NCI-H146 (cell line): Measurements from ENCODE around the gene CXXC4.
A peak's percentile ranks its signal among the peaks of the same experiment; 100 is the strongest.

Experiments
- DNase-seq: peaks from one replicate; lab custom pipeline; 2025; lab: John Stamatoyannopoulos, UW

Gene CXXC4

DNA sequence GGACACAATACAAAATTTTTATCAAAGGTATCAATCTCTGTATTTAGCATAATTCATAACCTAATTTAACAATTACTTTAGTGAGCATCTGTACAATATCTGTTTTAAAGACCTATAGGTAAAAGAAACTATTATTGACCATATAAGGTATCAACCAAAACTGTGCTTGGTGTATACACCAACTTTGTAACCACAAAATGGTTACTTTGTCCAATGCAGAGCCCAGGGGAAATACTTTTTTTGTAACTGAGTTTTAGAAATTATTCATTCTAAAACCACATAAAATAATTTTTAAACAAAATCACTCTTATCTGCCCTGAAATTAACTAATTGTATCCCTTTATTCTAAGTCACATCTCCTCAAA, 5.0 kb downstream of the CXXC4 start:
- no peak for DNase-seq

DNA sequence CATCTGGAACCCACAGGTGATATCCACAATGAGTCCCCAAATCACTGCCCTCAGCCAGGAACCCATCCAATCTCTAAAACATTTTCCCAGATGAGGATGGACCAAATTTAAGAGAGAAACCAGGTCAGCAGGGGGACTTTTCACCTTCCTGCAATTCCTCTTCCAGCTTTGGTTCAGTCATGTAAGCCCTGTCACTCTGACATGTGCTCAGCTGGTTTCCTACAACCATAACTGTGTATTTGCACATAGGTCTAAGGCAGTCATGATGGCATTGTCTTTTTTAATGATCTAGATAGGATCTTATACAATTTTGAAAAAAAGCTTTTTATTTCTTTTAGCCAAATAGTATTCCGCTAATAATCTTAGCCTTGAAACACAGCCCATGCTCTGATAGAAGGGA, 6.5 kb downstream of the CXXC4 start:
- DNase-seq, result no peak

DNA sequence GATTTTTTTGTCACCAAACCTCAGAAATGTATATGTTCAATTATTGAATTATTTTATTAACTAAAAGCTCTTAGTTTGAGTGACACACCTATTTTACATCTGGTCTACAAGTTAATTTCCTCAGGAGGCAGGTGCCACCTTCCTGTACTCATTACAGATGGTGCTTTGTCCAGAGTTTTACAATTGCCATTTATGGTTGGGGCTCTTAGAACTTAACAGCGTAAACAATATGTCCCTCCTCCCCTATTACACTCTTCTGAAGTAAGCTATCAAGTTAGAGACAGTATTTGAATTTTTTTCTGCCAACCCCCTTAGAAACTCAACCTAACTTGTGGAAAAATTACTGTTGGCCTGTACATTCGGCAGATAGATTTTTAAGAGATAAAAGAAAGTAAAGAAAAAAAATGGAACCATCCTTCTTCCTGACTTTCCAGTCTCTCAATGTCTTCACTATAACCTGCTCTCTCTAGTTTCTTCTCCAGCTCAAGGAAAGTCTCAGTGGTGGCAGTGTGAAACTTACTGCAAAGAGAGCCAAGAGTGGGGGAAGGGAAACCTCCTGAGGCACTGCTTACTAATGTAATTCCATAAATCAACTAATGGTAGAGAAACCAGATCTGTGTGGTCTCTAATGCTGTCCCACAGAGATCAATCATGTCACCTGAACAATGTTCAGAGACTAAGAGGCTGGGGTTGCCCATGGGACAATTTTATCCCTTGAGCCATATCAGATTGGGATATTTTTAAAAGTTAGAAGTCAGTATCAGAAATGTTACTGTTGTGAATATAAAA, 7.8 kb downstream of the CXXC4 start:
- peak; percentile 2 for DNase-seq

GRCh38 chr4:104475652-104476051, 19.0 kb downstream of the CXXC4 start:
- DNase-seq, result peak; percentile 20

DNA sequence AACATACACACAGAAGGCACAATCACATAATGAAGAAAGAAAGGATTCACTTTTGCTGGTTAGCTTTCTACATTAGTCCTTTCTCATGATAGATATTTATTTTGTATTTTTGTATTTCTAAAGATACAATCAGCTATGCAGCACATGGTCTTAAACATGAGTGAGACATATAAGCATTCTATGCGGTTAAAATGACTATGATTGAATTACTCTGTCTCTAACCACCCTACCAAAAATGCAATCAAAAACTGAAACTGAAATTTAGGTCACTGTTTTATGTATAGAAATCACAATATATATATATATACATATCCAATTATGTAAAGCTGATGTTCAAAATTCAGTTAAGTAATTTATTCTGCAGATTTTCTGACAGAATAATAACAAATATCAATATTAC, 21.9 kb downstream of the CXXC4 start:
- DNase-seq, result no peak

- DNase-seq, result peak; percentile 25
Observed at GRCh38 chr4:104470770-104471169, 23.9 kb downstream of the CXXC4 start.

DNA sequence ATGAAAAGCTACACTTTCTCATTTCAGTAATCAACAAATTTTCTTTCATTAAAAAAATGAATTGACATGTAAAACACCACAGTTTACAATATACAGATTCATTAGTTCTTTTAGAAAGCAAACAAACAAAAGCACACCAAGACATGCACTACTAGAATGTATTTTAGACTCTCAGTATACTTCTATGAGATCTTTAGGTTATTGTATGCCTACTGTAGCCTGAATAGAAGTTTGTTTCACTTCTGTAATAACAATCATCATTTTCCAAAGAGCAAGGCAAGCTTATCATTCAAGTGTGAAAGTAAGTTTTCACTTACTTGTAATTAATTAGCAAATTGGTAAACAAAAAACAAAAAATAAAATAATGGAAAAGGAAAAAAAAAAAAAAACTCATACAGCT, 24.9 kb downstream of the CXXC4 start:
- no peak for DNase-seq

DNA sequence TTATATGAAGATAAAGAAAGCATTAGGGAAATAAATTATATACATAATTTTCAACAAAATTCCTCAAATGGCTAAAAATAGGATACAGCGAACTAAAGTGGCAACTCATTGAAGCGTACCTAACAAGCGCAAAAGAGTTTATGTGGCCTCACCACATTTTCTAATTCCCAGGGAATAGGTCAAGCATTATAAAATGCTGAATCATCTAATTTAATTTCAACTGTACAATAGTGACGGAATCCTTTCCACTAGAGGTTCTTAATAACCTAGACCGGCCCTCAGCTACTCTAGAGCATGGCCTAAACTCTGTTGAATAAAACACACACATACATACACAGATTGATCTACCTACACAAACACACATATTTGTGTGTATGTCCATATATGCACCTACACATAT, 29.1 kb downstream of the CXXC4 start:
- no peak for DNase-seq

DNA sequence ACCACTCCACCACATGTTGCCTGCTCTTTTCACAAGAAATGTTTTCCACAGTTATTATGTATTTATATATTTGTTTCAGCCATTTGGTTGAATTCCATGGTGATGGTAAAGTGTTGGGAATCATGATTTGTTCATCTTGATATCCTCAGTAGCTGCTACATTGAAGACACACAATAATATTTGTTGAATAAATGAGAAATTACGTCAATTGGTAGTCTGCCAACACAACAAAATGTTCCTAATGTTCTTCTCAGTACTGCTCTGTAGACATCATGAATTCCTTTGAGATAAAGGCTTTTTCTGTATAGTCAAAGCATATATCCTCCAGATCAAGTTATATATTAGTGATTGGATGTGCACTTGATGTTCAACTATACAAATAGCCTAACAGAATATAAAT, 29.5 kb downstream of the CXXC4 start:
- no peak for DNase-seq

- DNase-seq, result no peak
Observed at GRCh38 chr4:104462641-104463040, 32.1 kb downstream of the CXXC4 start.

- DNase-seq, result no peak
Observed at GRCh38 chr4:104457308-104457981, 37.2 kb downstream of the CXXC4 start.

DNA sequence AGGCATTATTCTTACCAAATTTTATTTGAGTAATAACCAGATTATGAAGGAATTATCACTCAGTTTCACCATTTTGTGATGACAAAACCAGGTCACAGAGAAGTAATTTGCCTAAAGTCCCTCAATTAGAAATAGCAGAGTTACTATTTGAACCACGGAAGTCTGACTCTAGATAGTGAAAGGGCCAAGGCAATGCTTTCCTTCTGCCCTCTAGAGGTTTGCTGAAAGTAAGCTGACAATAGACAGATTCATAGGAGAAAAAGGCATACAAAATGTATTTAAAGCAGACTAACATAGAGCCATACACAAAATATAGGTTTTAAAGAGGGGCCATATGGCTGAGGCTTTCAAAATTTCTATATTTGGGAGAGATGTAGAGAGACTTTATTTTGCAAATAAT, 43.1 kb downstream of the CXXC4 start:
- no peak for DNase-seq

- no peak for DNase-seq
Observed at GRCh38 chr4:104449537-104449936, 45.2 kb downstream of the CXXC4 start.

- DNase-seq, result no peak
Observed at GRCh38 chr4:104447294-104447693, 47.4 kb downstream of the CXXC4 start.

DNA sequence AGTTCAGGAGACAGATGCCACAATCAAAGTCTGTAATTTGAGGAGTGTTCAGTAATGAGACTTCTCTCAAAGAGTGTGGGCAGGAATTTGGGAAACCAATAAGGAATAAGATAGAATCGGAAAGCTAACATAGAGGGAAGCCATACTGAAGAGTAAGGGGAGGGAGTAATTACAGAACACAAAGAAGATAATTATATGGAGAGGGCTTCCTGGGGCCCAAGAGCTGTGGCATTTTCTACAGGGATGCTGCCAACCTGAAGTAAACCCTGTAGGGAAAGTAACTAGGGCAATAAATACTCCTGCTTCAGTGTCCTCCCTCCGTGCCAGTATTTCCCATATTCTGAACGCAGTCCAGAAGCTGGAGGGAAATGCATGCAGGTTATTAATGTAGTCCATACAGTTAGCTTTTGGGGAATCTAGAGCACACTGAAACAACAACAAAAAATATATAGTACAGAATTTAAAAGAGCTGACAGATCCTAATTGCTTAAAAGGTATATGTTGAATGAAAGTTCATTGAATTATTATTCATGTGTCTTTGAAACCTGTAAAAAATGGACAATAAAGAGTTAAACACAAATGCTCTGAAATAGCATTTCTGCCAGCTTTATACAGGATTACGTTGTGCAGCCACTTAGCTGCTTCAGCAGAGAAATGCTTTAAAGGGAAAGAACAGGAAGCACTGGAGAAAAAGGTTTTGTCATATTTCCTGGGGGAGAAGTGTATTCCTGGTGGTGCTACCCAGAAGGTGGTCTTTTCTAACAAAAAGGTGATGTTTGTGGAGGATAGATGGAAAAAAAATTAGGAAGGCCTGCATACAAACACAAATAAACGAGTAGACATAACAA, 48.0 kb downstream of the CXXC4 start:
- peak; percentile 29 for DNase-seq

GRCh38 chr4:104444685-104445084, 50.0 kb downstream of the CXXC4 start:
- DNase-seq, result no peak

- no peak for DNase-seq
Observed at GRCh38 chr4:104436542-104436941, 58.2 kb downstream of the CXXC4 start.

DNA sequence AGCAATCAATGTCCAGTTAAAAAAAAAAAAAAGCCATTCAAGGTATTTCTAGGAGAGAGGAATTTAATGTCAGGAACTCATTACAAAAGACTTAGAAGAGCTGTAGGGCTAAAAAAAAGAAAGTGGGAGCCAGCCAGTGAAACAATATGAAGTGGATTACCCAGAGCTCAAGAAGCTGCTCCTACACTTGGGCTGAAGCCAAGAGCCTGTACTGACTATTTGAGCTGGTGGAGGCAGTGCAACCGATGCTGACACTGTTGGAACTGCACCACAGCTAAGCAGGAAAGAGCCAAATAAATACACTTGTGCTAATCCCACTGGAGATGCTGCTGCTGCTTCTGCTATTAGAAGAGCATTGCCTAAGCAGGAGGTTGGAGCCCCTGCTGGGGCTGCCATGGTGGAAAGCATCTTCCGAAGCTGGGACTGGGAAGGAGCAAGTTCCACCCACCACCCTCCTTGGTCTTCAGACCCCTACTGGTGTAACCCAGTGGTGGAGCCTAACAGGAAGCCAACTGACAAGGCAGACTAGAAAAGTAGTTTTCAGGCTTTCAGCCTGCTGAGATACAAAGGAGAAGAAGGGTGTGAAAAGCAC, 65.4 kb downstream of the CXXC4 start:
- no peak for DNase-seq

GRCh38 chr4:104425948-104426347, 68.7 kb downstream of the CXXC4 start:
- DNase-seq, result no peak

- peak; percentile 10 for DNase-seq
Observed at GRCh38 chr4:104424989-104425388, 69.7 kb downstream of the CXXC4 start.

GRCh38 chr4:104424475-104424941, 70.2 kb downstream of the CXXC4 start:
- DNase-seq, result peak; percentile 1

GRCh38 chr4:104421566-104421965, 73.1 kb downstream of the CXXC4 start:
- DNase-seq, result no peak
